ENCODE measurements around the gene LRRK1.

LRRK1 gene

GRCh38 chr15:100897221-100898151, 21.7 kb upstream of the LRRK1 start:
- Histone ChIP-seq H3K9me3 (ENCODE audit: insufficient read depth, low read length, severe bottlenecking) (no peaks in the 10 kb centered on the region), H3K79me2 (ENCODE audit: insufficient read depth, low read length) (no peaks in the 10 kb centered on the region), H3K4me1 (ENCODE audit: insufficient read depth, low read length) (no peaks in the 10 kb centered on the region), H2AFZ (ENCODE audit: low read depth, low read length) (no peak overlapping the region), H3K9ac (ENCODE audit: low read depth, low read length) (no peak overlapping the region), H3K4me3 (ENCODE audit: low read depth in 1 of 2, low read length in 2 of 2) (no peak overlapping the region), H4K20me1 (ENCODE audit: insufficient read depth, low read length) (no peaks in the 10 kb centered on the region), H3K27me3 (ENCODE audit: insufficient read depth, low read length, poor library complexity) (no peaks in the 10 kb centered on the region), H3K4me2 (ENCODE audit: insufficient read depth, low read length) (no peak overlapping the region), H3K27ac (ENCODE audit: low read length) (no peak overlapping the region), H3K36me3 (ENCODE audit: insufficient read depth, low read length) (no peaks in the 10 kb centered on the region)
- no peak for ATAC-seq (ENCODE audit: insufficient read depth, low read depth)
- TF ChIP-seq EZH2 (IDR thresholded peaks at IDR 0.05; ENCODE audit: borderline replicate concordance, low read depth, low read length, severe bottlenecking): no peak
- TF ChIP-seq CTCF (IDR thresholded peaks at IDR 0.05; ENCODE audit: borderline replicate concordance, extremely low read depth, low read length, poor library complexity, severe bottlenecking): no peak
- no peak for DNase-seq

DNA sequence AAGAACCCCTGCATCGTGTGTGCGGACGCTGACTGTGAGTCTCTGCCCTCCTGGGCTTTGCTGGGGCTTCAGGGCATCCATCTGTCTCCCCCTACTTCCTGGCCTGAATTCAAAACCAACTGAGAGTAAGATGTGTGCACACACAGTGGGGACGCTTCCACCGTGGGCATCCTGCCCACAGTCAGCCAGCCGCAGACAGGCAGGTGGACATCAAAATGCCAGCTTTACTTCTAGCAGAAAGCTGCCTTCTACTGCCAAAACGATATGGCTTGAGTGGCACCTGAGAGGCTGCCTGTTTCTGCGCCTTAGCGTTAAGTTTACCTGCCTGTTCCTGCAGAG, 21.0 kb upstream of the LRRK1 start:
- no peak overlapping the region for H3K27ac ChIP-seq (ENCODE audit: low read length)
- no peak overlapping the region for H3K4me3 ChIP-seq (ENCODE audit: low read depth in 1 of 2, low read length in 2 of 2)
- no peak overlapping the region for H3K4me2 ChIP-seq (ENCODE audit: insufficient read depth, low read length)
- DNase-seq (no peak), ATAC-seq (ENCODE audit: insufficient read depth, low read depth) (no peak)
- no peaks in the 10 kb centered on the region for H4K20me1 ChIP-seq (ENCODE audit: insufficient read depth, low read length)
- no peaks in the 10 kb centered on the region for H3K79me2 ChIP-seq (ENCODE audit: insufficient read depth, low read length)
- H2AFZ ChIP-seq (ENCODE audit: low read depth, low read length): no peak overlapping the region
- TF ChIP-seq CTCF (IDR thresholded peaks at IDR 0.05; ENCODE audit: borderline replicate concordance, extremely low read depth, low read length, poor library complexity, severe bottlenecking) (no peak), EZH2 (IDR thresholded peaks at IDR 0.05; ENCODE audit: borderline replicate concordance, low read depth, low read length, severe bottlenecking) (no peak)
- H3K36me3 ChIP-seq (ENCODE audit: insufficient read depth, low read length): no peaks in the 10 kb centered on the region
- H3K9me3 ChIP-seq (ENCODE audit: insufficient read depth, low read length, severe bottlenecking): no peaks in the 10 kb centered on the region
- no peak overlapping the region for H3K9ac ChIP-seq (ENCODE audit: low read depth, low read length)
- H3K4me1 ChIP-seq (ENCODE audit: insufficient read depth, low read length): no peaks in the 10 kb centered on the region
- no peaks in the 10 kb centered on the region for H3K27me3 ChIP-seq (ENCODE audit: insufficient read depth, low read length, poor library complexity)

GRCh38 chr15:100898661-100899462, 20.3 kb upstream of the LRRK1 start:
- Histone ChIP-seq H3K4me3 (ENCODE audit: low read depth in 1 of 2, low read length in 2 of 2) (no peak overlapping the region), H3K27me3 (ENCODE audit: insufficient read depth, low read length, poor library complexity) (no peaks in the 10 kb centered on the region), H3K36me3 (ENCODE audit: insufficient read depth, low read length) (no peaks in the 10 kb centered on the region), H3K4me2 (ENCODE audit: insufficient read depth, low read length) (no peak overlapping the region), H2AFZ (ENCODE audit: low read depth, low read length) (no peak overlapping the region), H3K4me1 (ENCODE audit: insufficient read depth, low read length) (no peaks in the 10 kb centered on the region), H3K79me2 (ENCODE audit: insufficient read depth, low read length) (no peaks in the 10 kb centered on the region), H3K9ac (ENCODE audit: low read depth, low read length) (no peak overlapping the region), H4K20me1 (ENCODE audit: insufficient read depth, low read length) (no peaks in the 10 kb centered on the region), H3K27ac (ENCODE audit: low read length) (no peak overlapping the region), H3K9me3 (ENCODE audit: insufficient read depth, low read length, severe bottlenecking) (no peaks in the 10 kb centered on the region)
- no peak for TF ChIP-seq CTCF (IDR thresholded peaks at IDR 0.05; ENCODE audit: borderline replicate concordance, extremely low read depth, low read length, poor library complexity, severe bottlenecking)
- no peak for TF ChIP-seq EZH2 (IDR thresholded peaks at IDR 0.05; ENCODE audit: borderline replicate concordance, low read depth, low read length, severe bottlenecking)
- ATAC-seq (ENCODE audit: insufficient read depth, low read depth) (no peak), DNase-seq (no peak)
